Left ventricle myocardium superior (tissue), 1 donor: ENCODE measurements around the gene TPSD1. TPM values are rescaled to one million over a fixed set of nuclear protein-coding genes. Genes with fewer than 3 reads are reported as not detected.
"Not testable (repeated sequence)": the region's sequence is repeated elsewhere in the genome, so short reads cannot be mapped to it uniquely, and the experiment has no call there.

Source experiments
- ATAC-seq: fragments of 200-7000 bp; cut with Tn5 transposase; one replicate; pipeline ENCODE4 v1.9.1; 2020; ENCODE audit warnings: mild to moderate bottlenecking, moderate library complexity
- DNase-seq: peaks from one replicate; pipeline ENCODE4 v3.0.0-alpha.2; 2020
- intact Hi-C: fragments of 100-400 bp; cut with micrococcal nuclease; formaldehyde crosslinking; loops from one replicate; pipeline ENCODE4 v1.11.0; 2022
- total RNA-seq: library from RNA; stranded (reverse); fragmentation: NEBNext Ultra II Directional; extraction: Animal tissue kit (Norgen Biotek cat#: 25700); gene quantifications from one replicate; pipeline ENCODE4 v1.2.1, GENCODE V29; 2021
- donor health status: DM: no; HTN: yes; CAD: no; lungs with severe emphysema.

The TPSD1 gene
- total RNA-seq, 1 donor from 2014 or later: 0.50 TPM

DNA sequence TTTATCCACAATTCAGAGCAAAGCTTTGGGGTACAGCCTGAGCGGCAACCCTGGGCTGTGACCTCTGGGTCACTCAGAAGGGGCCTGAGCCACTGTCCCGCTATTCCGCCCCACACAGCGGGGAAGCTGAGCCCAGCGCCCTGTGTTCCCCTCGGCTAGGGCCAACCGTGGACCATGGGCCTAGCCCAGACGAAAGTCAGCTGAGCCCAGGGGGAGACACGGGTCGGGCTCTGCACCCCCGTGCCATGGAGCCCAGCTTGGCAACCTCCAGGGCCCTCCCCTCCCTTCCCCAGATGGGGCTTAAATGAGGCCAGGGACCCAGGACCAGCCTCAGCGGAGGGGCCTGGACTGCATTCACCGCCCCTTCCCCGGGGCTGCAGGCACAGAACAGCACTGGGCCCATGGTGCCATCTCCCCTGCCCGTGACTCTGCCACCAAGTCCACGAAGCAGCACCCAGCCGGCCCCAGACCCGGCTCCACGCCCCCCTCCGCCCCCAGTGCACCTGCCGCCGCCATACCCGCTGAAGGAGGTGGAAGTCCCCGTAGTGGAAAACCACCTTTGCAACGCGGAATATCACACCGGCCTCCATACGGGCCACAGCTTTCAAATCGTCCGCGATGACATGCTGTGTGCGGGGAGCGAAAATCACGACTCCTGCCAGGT, 1.8 kb downstream of the TPSD1 start:
- DNase-seq (no peak), ATAC-seq (no peak)
- intact Hi-C loops: no loop called here

DNA sequence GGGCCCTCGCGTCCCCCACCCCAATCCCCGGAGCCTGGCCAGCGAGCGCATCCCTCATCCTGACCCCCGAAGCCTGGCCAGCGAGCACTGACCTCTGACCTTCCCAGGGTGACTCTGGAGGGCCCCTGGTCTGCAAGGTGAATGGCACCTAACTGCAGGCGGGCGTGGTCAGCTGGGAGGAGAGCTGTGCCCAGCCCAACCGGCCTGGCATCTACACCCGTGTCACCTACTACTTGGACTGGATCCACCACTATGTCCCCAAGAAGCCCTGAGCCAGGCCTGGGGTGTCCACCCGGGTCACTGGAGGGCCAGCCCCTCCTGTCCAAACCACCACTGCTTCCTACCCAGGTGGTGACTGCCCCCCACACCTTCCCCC, 2.3 kb downstream of the TPSD1 start:
- intact Hi-C loops: no loop called here
- ATAC-seq (no peak), DNase-seq (no peak)

DNA sequence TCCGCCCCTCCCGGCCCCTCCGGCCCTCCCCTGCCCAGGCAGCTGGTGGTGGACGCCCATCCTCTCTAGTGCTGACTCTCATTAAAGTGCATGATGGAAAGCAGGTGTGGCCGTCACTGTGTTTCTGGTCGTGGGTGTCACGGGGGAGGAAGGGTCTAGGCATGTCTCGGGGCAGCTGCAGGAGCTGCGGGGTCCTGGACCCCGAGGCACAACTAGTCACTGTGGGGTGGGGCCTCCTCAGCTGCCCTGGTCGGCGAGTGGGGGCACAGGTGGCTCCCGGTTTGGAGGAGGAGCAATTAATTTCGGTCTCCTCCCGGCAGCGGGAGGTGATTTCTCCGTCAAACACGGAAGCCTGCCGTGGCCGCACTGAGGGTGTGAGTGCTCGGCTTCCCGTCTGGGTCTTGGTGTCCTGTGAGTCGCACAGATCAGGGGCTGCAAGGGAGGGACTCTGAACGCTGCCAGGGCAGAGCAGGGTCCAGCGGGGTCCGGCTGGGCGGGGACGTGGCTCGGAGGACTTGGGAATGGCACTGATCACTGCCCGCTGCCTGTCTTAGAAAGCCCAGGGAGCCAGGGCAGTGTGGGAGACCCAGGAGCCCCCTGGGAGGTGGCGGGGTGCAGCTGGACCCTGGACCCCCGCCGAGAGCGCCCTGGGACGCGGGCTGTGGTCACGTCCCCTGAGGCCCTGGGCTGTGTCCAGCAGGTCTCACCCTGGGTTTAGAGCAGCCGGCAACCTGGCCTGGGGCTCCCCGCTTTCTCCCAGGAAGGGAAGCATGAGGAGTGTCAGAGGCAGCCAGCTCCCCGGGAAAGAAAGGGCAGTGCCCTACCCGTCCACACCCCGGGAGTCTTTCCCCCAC, 3.3 kb downstream of the TPSD1 start:
- intact Hi-C loops: no loop called here
- ATAC-seq (no peak), DNase-seq (no peak)

DNA sequence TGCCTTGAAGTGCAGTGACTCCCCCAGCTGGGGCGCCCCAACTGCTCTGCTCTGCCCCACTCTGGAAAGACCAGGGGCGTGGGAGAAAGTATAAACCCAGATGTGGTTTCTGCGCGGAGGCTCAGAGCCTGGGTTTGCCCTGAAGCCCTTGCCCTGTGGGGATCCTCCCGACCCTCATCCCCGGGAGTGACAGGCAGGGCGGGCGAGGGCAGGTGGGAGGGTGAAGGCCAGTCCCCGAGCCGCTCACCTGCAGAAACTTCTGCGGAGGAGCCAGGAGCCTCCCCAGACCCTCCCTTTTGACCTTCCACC, 3.8 kb downstream of the TPSD1 start:
- no peak for DNase-seq

DNA sequence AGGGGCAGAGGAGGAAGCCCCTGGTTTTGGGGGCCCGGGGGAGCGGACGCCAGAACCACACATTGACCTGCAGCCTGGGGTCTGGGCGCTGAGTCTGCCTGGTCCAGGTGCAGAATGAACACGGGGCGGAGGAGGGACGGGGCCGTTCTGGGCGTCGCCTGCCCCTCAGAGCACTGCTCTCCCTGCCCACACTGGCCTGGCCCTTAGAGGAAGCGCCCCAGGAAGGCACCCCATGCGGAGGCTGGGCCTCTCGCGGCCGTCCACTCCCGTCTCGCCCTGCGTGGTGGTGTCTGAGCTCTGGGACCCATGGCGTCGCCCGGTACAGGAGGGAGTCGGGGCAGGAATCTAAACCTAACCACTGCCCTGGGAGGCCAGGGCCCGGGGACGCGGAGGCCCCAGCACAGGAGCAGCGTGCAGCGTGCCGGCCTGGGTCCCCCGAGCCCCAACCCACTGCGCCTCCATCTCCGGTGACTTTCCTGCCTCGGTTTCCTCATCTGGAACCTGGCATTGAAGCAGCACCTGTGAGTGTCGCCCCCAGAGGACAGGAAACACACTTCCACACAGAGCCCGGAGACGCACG, 4.3 kb downstream of the TPSD1 start:
- no peak for ATAC-seq
- intact Hi-C loops: no loop called here
- DNase-seq: no peak

More for the DNA sequence above, 3.8 kb downstream of the TPSD1 start:
- intact Hi-C loops: no loop called here
- no peak for ATAC-seq

DNA sequence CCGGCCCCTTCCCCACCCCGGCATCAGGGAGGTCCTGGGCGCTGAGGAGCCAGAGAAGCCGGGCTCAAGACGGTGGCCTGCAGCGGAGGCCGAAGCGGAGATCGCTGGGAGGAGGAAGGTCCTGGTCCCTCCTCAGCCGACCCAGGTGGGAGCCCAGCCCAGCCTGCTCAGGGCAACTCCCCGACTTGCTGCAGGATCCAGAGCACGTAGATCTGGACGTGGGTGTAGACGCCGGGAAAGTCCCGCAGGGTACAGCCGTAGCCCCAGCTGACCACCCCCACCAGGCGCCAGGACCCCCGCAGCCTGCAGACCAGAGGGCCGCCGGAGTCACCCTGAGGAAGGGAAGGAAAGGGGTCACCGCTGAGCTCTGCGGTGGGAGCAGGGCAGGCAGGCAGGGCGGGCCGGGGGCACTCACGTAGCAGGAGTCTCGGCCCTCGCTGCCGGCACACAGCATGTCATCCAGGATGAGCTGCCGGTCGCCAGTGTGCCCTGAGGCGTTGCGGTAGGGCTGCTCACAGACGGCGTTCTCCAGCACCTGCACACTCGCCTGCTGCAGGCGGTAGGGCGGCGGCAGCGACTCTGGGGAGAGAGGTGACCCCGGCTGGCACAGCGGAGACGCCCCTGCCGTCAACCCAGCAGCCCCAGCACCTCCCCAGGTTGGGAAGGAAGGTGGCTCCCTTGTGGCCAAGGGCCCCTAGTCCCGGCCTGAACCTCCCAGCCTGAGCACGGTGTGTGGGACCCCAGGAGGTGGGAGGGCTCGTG, 5.4 kb downstream of the TPSD1 start:
- intact Hi-C loops: no loop called here
- ATAC-seq (no peak), DNase-seq (no peak)

DNA sequence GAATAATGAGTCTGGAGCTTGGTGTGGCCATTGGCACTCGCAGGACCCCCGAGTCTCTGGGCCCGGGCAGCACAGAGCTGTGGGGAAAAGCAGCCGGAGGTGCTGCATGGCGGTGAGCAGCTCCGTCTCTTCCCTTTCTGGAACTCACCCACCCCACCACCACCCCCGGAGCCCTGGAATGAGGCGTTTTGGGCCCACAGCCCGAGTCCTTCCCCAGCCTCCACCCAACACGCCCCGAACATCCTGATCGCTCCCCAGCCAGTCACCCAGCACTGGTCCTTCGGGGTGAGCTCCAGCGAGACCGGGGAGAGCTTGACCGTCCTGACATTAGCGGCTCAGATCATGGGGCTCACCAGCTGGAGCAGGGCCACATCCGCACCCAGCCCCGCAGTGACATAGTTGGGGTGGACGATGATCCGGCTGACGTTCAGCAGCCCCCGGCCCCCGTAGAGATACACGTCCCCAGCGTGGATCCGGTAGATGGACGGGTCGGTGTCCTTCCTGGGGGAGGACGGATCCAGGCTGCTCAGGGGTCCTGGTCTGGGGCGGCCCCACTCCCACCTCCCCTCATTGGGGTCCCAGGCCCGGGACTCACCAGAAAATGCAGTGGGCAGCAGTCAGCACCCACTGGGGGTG, 6.5 kb downstream of the TPSD1 start:
- intact Hi-C loops: no loop called here
- ATAC-seq (no peak), DNase-seq (no peak)

DNA sequence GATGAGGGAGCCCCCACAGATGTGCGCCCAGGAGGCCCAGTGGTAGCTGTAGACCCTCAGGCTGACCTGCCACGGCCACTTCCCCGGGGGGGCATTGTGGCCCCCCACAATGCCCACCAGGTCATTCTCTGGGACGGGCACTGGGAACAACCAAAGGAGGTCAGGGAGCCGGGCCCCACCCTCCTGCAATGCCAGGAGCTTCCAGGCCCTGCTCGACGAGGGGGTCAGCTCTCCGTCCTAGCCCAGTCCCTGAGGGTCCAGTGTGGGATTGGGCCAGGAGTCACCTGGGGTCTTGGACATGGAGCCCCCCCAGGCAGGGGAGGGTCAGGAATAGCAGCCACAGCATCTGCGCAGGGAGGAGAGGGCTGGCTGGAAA, 7.0 kb downstream of the TPSD1 start:
- intact Hi-C loops: no loop called here
- ATAC-seq (no peak), DNase-seq (no peak)

DNA sequence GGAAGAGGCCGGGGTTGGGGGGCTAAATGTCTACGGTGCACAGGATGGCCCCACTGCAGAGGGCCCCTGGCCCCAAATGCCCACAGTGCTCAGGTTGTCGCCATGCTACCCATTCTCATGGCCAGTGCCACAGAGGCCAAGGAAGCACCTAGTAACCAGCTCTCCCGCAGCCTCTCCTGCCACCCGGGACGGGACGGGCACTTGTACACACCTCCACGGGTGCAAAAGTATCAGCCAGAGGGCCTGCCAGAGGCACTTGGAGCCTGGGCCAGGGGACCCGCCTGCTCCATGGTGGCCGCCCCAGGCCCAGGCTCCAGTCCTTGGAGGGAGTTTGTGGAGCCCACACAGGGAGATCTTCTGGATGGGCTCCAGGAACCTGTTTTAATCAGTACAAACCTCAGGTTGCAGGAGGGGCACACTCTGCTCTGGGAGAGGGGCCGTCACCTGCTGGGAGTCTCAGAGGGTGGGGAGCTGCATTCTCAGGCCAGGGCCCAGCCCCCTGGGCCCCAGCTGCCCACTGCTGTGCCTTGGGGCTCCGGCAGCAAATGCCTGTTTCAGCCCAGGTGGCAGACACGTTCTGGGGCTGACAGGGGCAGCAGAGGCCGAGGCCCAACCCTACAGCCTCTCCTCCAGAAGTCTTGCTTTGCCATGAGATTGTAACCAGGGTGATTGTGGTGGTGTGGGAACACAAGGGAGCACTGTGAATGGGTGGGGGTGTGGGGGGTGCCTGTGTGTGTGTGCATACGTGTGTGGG, 7.9 kb downstream of the TPSD1 start:
- ATAC-seq (no peak), DNase-seq (no peak)
- intact Hi-C loops: no loop called here

DNA sequence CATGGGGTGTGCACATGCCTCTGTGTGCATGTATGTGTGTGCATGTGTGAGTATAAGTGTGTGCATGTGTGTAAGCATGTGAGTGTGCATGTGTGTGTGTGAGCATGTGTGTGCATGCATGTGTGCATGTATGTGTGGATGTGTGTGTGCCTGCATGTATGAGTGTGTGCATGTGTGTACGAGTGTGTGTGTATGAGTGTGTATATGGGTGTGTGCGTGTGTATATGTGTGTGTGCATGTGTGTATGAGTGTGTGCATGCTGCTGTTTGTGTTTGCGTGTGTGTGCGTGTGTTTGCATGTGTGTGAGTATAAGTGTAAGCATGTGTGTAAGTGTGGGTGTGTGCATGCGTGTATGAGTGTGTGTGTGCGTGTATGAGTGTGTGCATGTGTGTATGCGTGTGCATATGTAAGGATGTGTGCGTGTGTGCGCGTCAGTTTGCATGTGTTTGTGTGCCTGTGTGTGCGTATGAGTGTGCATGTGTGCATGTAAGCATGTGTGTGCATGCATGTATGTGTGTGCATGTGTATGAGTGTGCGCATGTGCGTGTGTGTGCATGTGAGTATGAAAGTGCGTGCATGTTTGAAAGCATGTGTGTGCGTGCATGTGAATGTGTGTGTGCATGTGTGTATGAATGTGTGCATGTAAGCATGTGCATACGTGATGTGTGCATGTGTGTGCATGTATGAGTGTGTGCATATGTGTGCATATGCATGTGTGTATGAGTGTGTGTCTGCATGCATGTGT, 8.6 kb downstream of the TPSD1 start:
- no peak for ATAC-seq
- intact Hi-C loops: no loop called here
- DNase-seq: no peak

DNA sequence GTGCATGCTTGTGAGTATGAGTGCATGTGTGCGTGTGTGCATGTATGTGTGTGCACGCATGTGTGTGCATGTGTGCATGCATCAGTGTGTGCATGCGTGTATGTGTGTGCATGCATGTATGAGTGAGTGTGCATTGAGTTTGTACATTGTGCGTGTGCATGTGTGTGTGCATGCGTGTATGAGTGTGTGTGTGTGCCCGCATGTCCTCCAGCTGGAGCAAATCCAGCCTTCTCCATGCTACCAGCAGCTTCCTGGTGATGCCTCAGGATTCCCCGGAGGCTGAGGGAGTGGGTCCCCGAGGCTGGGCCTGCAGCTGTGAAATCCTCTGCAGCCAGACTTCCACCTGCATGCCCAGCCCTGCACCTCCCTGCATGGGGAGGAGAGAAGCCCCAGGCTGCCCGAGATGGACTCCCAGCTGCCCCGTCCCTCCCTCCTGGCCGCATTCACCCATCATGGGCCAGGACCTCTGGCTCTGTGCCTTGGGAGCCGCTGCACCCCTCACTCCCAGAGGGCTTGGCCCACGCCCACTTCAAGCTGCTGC, 9.3 kb downstream of the TPSD1 start:
- intact Hi-C loops: no loop called here
- ATAC-seq (no peak), DNase-seq (no peak)

DNA sequence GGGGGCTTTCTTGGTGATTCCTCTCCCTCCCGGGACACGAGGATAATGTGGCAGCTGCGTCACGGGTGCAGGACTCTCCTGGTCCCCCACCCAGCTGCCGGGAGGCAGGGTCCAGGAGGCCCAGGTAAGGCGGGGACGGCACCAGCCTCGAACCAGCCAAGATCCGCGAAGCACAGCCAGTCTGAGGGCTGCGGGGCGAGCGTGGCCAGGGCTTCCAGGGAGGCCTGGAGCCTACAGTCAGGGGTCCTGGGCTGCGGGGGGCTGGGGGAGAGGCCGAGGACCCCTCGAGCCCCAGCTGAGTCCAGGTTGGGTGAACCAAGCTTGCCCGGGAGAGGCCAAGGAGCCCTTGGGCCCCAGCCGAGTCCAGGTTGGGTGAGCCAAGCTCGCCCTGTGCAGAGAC, 10.0 kb downstream of the TPSD1 start:
- DNase-seq (no peak), ATAC-seq (no peak)

DNA sequence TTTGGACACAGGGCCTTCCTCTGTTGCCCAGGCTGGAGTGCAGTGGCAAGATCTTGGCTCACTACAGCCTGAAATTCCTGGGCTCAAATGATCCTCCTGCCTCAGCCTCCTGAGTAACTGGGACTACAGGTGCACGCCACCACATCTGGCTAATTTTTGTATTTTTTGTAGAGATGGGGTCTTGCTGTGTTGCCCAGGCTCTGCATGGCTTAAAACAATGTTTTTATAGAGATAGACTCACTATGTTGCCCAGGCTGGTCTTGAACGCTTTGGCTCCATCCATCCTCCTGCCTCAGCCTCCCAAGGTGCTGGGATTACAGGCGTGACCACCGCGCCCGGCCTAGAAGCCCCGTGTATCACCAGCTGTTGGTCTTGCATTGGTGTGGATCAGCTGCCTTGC, 13.5 kb downstream of the TPSD1 start:
- intact Hi-C loops, ATAC-seq, DNase-seq: not testable (repeated sequence)

More for the DNA sequence above, 10.0 kb downstream of the TPSD1 start:
- intact Hi-C loops: no loop called here

DNA sequence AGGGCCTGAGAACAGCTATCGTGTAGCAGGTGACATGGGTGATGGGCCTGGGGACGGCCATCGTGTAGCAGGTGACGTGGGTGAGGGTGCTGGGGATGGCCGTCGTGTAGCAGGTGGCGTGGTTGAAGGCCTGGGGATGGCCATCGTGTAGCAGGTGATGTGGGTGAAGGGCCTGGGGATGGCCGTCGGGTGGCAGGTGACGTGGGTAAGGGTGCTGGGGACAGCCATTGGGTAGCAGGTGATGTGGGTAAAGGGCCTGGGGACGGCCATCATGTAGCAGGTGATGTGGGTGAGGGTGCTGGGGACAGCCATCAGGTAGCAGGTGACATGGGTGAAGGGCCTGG, 15.5 kb downstream of the TPSD1 start:
- DNase-seq (no peak), ATAC-seq (no peak)
- intact Hi-C loops: no loop called here

DNA sequence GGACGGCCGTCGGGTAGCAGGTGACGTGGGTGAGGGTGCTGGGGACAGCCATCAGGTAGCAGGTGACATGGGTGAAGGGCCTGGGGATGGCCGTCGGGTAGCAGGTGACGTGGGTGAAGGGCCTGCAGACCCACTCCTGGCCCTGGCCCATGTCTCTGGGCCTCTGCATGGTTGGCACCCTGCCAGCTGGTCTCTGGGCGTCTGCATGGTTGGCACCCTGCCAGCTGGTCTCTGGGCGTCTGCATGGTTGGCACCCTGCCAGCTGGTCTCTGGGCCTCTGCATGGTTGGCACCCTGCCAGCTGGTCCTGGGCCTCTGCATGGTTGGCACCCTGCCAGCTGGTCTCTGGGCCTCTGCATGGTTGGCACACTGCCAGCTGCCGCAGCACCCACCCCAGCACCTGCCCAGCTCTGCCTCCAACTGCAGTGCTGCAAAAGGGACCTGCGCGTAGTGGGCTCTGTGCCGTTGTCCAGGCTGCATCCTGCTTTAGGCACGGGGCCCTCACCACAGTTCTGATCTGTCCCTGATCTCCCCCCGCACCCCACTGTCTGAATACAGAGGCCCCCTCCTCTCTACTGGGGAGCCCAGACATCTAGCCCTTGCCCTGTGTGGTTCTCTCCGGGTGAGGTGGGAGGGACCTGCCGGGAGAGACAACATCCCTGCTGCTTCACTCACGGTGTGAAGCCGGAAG, 16.0 kb downstream of the TPSD1 start:
- ATAC-seq (peak; percentile 32), DNase-seq (peak; percentile 59)
- intact Hi-C loops: not testable (repeated sequence)

DNA sequence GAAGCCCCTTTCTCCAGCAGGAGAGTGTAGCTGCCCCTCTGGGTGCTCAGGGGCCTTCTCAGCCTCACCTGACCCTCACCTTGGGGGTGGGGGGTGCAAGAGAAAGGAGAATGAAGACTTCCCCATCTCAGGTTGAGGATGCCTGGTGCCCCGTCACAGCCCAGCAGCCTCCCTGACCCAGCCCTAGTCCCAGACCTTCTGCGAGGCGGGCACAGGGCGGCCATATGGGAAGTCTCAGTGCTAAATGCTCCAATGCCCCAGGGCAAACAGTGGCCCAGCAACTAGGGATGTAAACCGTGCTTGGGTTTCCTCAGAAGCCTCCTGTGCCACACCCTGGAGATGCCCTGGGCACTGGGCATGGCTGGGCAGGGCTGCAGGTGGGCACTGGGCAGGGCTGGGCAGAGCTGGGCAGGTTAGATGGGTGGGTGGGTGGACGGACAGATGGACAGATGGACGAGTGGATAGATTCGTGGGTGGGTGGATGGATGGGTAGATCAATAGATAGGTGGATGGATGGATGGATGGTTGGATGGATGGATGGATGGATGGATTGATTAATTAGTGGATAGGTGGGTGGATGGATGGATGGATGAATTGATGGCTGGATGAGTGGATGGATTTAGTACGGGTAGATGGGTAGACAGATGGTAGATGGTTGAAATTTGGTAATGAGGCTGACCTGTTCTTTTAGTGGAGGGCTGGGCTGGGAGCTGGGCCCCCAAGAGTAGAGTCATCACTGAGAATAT, 16.8 kb downstream of the TPSD1 start:
- no peak for ATAC-seq
- DNase-seq: no peak
- intact Hi-C loops: no loop called here

DNA sequence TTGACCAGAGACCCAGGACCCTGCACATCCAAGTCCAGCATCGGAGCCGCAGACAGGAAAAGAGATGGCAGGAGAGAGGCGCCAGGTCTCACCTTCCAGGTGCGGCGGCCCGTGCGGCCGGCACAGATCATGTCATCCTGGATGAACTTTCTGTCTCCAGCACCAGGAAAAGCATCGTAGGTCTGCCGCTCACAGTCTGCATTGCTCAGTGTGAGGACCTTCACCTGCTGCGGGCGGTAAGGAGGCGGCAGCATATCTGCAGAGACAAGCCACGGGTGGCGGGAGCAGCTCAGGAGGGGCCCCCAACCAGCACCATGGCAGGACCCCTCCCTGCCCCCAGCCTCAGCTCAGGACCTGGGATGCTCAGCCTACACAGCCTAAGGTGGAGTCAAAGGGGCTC, 17.9 kb downstream of the TPSD1 start:
- intact Hi-C loops: no loop called here
- DNase-seq (no peak), ATAC-seq (no peak)
